Erythroblast (primary cell): ENCODE data around the gene VAV2.

ENCODE experiments used
- GATA1 ChIP-seq: IDR thresholded peaks from 2 replicates; pipeline ENCODE4 v1.6.1; 2011; ENCODE audit warnings: low read depth, mild to moderate bottlenecking, control low read depth, low read length, moderate library complexity
- POLR2A ChIP-seq: IDR thresholded peaks from 2 replicates; pipeline ENCODE4 v1.6.1; 2011; ENCODE audit warnings: mild to moderate bottlenecking, low read length

DNA sequence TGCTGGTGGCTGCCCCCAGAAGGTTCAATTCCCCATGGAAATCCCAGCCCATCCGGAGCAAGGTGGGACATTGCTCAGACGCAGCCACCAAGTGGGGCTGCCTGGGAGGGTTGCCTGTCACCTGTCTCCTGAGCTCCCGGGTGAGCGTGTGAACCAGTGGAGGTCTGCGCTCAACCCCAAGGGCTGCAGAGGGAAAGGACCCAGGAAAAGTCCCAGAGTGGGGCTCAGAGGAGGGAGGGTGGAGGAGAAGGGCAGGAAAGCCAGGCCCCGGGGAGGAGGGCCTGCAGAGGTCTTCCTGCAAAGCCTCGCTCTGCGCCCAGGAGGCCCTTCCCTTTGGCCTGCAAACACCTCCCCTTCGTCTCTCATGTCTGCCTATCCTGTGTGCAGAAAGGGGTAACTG is 134.5 kb downstream of the VAV2 start:
- TF ChIP-seq POLR2A (no peak), GATA1 (no peak)
